Activated CD8-positive, alpha-beta memory T cell treated with anti-CD3 and anti-CD28 coated beads for 48 hours (primary cell): ENCODE results near the gene NXN.
A peak's percentile ranks its signal among the peaks of the same experiment; 100 is the strongest.
"Not testable (repeated sequence)": the region's sequence is repeated elsewhere in the genome, so short reads cannot be mapped to it uniquely, and the experiment has no call there.

Experiments
- DNase-seq, 3 experiments: peaks; one replicate each; pipeline ENCODE4 v3.0.0-alpha.2; 2020; ENCODE audit warnings: low read depth in 2 of 3, low spot score in 2 of 3

The NXN gene

DNA sequence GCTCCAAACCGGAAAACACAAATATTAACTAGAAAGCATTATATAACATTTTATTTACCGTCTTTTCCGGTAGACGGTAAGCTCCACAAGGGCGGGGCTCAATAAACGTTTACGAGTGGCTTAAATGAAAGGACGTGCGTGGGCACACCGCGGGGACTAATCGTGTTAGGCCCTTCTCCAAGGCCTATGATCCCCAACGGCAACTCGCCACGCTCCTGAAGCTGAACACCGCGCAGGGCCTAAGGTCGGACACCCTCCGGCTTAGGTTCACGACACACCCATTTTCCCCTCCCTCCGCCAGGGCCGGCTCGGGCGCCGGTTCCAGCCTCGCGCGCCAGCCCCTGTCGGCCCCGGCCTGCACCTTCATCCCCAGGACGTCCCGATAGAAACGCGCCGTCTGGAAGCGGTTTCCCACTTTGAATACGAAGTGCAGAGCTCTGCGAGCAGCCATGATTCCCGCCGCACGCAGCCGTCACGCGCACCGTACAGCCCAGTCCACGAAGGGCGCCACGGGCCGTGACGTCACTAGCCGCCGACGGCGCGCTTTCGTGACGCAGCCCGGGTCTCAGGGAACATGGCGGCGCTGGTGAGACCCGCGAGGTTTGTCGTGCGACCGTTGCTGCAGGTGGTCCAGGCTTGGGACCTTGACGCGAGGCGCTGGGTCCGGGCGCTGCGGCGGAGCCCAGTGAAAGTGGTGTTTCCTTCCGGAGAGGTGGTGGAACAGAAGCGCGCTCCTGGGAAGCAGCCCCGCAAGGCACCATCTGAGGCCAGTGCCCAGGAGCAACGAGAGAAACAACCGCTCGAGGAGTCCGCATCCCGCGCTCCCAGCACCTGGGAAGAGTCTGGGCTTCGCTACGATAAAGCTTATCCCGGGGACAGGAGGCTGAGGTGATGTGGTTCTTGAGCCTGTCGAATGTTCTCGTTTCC, 197.5 kb downstream of the NXN start, which contains the start of the genes GLOD4 and MRM3:
Gene GLOD4, minus strand, starts transcription at position 476 of the 927 bp plus-strand sequence. Its CDS starts 25 bp downstream, at position 451.
Gene MRM3, plus strand, starts transcription at position 549 of the 927 bp plus-strand sequence. Its CDS starts 26 bp downstream, at position 575.
- peak; percentile 92 to 98 (median 97) for DNase-seq

DNA sequence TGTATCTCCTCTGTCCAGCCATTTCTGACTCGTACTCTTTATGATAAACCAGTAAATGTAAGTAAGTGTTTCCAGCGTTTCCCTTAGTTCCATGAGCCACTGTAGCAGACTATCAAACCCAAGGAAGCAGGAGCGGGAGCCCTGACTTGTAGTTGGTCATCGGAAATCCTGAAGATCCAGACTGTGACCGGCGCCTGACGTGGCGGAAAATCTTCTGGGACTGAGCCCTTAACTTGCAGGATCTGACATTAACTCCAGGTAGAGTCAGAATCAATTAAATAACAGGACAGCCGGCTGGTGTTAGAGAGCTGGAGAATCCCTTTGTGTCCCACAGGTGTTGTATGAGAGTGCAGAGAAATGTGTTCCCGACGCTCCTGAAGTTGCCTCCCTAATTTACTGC, 201.5 kb downstream of the NXN start:
- no peak for DNase-seq

DNA sequence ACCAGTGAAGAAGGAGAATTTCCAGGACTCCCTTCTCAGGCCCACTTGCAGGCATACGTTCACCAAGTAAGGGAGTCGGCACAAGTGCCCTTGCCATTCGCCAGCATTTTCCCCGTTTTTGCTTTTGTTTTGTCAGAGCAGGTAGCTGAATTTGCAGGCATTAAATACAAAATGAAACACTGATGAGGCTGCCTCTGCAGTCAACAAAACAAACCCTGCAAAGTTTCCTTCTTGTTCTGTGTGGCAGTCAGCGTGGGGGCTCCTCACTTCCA, 205.3 kb downstream of the NXN start:
- DNase-seq = no peak

DNA sequence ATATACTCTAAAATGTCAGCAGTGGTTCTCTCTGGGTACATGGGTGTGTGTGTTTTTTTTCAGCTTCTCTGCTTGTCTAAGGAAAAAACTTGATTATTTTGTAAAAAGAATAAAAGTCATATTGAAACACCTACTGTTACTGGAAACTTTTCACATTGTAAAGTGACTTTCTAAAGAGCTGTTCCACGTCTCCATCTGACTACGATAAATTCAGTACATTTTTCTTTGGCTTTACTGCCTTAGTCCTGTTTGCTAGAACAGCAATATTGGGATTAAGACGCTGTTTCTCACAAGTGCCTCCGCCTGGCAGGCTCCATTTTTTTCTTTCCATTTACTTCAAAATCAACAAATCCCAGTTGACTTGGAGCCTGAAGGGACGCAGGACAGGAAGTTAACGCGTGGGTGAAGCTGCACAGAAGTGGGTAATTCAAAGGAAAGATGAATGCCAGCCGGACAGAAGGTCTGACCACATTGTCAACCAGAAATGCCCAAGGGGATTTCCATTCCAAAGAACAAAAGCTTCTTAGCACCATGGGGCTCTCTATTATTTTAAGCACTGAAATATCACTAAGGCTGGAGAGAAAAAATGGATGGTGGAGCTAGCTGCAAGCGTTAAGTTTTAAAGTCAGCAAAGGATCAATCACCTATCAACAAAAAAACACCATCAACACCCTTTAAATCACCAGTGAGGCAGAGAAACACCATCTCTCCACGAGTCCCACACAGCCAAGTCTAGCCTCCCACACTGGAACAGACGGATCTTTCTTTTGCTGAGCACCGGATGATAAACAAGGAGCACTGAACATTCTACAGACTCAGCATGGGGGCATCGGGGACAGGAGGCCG, 205.9 kb downstream of the NXN start:
- DNase-seq = no peak

DNA sequence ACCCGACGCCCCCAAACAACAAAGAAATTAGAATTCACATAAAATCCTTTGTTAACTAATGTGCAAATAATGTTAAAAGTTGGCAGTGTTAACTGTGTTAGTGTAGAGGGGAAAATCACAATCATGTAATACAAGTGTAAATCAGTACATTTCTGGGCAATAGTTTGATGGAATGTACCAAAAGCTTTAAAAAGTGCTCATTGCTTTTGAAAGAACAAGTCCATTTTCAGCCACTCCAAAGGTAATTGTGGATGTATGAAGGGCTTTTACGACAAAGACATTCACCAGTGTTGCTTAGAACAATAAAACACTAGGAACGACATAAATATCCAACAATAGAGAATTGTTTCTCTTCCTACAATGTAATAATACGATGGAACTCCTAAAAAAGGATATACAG, 206.6 kb downstream of the NXN start:
- DNase-seq = no peak

DNA sequence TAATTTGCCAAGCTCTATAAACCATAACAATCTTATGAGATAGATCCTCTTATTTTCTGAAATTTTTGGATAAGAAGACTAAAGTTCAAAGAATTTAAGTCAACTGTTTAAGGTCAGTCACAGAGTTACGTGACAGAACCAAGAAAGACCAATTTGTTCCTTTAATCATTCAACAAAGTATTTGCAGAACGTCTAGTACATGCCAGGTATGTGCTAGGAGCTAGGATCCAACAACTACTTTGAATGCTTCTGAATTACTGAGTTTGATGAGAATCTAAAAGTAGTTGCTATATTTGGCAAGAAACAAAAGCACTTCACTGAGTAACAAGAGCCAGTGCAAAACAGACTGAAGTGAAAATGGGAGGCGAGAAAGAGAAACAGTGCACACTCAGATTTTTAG, 212.5 kb downstream of the NXN start:
- no peak for DNase-seq

DNA sequence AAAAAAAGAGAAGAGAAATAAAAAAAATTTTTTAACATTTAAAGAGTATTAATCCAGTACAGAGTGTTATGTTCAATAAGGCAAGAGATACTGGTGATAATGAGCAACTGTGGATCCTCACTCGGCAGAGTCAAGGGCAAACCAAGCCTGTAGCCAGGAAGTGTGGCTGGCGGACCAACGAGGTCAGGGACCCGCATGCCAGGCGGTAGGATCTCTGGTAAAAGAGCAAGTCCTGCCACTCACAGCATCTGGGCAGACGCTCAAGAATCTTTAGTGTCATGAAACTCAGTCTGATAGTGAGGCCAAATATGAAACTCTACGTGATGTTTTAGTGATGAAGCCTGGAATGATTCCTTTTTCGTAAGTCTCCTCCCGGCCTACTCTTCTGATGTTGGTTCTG, 219.2 kb downstream of the NXN start:
- DNase-seq = no peak

DNA sequence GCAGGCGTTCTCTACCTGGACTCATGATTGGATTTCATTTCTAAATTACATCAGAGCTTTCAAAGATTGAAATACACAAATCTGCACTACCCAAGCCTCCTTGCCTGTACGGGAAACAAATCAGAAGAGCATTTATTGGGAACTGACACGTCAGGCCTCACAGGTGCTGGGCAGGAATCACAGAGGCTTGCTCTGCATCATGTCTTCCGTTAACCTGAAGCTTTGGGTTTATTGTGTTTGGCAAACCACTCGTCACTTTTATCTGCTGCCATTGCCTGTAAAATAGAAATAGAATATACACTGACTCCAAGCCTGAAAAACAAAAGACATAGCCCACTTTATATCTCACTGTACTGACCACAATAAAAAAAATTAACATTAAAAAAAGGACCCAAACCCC, 219.6 kb downstream of the NXN start:
- DNase-seq = no peak

DNA sequence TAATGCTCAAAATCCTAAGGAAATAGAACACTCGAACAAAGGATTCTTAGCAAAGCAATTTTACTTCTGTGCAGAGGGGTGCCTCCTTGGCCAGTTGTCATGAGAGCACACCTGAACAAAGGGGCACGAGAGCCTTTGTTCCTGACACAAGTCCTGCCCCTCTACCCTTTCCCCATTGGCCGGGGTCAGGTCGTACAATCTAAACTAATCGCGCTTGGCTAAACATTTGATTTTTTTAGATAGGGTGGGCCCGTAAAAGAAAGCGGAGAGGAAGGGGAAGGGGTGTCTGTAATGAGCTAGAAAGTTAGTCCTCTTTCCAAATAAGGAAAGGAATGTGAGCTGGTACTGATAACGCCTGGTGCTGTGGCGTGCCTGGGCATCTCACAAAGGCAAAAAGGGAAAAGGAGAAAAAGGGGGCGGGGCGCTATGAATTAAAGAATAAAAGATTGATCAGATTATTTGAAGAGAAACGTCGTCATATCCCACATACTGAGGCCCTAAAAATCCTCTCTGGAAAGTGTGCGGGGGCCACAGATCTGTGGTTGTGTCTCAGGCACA, 223.5 kb downstream of the NXN start:
- not testable (repeated sequence) for DNase-seq

DNA sequence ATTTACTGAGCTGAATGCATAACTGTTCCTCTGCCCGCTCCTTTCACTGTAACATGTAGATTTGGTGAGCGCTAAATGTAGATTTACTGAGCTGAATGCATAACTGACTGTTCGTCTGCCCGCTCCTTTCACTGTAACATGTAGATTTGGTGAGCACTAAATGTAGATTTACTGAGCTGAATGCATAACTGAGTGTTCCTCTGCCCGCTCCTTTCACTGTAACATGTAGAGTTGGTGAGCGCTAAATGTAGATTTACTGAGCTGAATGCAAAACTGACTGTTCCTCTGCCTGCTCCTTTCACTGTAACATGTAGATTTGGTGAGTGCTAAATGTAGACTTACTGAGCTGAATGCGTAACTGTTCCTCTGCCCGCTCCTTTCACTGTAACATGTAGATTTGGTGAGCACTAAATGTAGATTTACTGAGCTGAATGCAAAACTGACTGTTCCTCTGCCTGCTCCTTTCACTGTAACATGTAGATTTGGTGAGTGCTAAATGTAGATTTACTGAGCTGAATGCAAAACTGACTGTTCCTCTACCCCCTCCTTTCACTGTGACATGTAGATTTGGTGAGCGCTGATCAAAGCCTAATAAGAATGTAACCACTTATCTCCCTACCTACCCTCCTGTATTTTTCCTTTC, 224.1 kb downstream of the NXN start:
- not testable (repeated sequence) for DNase-seq

DNA sequence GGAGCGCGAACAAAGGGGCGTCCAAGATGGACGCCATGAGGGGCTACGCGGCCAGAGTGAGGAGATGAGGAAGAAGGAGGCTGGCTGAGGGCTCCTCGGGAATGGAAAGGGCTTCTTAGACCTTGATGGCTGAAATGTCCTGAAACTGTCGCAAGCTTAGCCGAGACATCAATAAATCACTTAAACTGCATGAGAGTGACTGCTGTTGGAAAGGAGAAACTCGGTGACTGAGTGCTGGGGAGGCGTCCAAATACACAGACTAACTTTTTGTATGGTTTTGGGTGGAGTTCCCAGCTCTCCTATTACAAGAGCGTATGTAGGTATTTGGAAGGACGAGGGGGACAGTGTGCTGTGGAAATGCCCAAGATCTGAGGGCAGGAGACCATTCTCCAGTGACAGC, 226.2 kb downstream of the NXN start:
- no peak for DNase-seq

DNA sequence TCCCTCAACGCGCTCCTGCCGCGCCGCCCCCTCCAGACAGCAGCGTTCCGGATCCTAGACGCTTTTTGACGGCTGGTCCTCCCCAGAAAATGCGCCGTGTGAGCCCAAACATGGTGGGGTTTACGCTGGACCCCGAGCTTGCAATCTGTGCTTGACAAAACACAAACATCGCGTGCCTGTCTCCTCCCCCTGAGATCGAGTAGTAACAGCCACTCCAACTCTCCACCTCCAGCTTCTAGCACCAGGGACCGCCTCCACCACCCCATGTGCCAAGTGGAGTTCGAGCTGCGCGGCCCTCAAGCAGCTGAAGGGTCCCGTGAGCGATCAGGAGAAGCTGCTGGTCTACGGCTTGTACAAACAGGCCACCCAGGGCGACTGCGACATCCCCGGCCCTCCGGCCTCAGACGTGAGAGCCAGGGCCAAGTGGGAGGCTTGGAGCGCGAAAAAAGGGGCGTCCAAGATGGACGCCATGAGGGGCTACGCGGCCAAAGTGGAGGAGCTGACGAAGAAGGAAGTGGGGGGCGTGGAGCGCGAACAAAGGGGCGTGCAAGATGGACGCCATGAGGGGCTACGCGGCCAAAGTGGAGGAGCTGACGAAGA, 226.9 kb downstream of the NXN start:
- DNase-seq = peak in 1 of 3 experiments; percentile 8

DNA sequence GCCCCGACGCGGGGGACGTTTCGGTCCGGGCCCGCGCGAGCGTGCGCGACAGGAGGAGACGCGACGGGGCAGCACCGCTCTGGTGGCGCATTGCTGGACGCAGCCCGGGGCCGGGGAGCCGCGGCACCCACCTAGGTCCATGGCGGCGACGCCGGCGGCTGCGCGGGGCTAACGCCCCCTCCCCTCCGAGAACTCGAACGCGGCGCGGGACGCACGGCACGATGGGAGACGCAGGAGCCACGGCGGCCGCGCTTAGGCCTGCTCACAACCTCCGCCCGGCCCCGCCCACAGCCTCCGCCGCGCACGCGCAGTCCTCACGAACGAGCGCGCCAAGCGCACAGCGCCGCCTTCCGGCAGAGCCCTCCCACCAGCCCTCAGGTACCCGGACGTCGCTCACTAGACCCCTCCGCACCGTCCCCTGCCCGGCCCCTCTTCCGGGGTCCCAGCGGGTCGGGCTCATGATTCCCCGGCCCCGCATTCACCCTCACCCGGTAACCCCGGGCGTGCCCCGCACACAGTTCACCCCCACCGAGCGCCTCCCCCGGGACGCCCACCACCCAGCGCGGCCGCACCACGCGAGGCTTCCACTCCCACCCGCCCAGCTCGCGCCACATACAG, 227.5 kb downstream of the NXN start, which contains the start of gene GEMIN4:
Gene GEMIN4, minus strand, starts transcription at position 263 of the 618 bp plus-strand sequence. Its CDS starts 122 bp downstream, at position 141.
- peak; percentile 95 to 99 (median 99) for DNase-seq

DNA sequence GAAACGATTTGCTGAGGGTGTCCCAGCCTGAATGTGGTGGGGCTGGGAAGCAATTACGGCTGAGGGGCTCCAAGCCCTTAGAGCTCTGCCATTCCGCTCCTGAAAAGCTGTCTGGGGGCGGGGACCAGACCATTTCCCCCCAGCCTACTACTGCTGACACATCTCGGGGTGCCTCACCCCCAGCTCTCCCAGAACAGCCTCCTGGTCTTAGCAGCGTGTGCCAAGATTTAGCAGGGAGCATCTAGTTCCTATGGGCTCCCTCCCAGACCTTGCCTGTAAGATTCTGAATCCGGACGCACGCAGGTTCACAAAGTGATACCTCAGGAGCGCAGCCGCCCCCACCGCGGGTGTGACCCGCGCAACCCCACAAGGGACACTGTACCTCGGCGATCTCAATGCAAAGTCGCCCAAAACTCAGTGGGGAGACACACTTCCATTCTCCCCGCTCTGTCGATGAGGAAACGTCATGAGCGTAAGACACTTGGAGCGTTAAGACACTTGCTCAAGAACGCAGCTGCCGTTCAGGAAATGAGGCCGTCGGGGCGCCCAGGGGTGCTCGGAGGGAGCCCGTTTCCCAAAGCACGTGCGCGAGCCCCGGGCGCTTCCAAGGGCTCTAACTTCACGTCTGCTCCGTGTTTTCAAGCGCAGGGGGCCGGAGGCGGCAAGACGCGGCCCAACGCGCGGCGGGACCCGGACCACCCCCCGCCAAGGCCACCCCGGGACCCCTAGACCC, 228.1 kb downstream of the NXN start:
- peak in 2 of 3 experiments; percentile 13 to 25 for DNase-seq

DNA sequence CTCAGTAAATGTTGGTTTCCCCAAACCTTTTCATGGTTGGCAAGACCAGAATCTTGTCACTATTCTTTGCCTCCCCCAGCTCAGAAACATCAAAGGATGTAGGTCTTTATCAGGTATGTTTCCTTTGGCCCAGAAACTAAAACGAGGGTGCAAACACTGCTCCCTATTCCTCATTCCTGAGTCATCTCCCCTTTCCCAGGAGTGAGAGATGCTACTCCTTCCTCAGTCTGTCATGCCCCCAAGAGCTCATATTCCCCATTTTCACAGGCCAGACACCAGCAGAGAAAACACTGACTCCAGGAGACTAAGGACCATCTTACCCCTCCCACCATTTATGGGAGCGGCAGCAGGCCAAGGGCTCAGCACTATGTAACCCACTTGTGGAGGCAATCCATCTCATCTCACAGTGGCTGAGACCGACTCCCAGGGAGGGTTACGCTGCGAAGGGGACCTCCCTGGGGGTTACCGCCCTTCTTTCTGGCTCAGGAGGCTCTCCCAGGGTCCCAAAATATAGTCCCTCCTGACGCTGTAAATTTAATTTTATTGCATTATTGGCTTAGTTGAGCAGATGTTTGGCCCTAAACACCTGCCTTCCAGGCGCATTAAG, 229.0 kb downstream of the NXN start:
- DNase-seq = no peak

DNA sequence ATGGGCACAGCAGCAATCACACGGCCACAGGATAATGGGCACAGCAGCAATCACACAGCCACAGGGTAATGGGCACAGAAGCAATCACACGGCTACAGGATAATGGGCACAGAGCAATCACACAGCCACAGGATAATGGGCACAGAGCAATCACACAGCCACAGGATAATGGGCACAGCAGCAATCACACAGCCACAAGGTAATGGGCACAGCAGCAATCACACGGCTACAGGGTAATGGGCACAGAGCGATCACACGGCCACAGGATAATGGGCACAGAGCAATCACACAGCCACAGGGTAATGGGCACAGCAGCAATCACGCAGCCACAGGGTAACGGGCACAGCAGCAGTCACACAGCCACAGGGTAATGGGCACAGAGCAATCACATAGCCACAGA, 230.2 kb downstream of the NXN start:
- DNase-seq = not testable (repeated sequence)
